ENCODE measurements around the gene FMN1.

Gene FMN1

DNA sequence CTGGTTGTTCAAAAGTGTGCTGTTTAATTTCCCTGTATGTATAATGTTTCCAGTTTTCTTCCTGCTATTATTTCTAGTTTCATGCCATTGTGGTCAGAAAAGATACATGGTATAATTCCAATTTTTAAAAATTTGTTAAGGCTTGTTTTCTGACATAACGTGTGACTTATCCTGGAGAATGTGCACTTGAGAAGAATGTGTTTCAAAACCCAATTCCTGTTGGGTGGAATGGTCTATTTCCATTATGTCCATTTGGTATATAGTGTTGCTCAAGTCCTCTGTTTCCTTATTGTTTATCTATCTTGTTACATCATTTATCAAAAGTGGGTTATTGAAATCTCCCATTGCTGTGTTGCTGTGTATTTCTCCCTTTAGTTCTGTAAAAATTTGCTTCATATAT, 261.3 kb downstream of the FMN1 start:
- DNase-seq (ENCODE audit: low spot score): no peak

DNA sequence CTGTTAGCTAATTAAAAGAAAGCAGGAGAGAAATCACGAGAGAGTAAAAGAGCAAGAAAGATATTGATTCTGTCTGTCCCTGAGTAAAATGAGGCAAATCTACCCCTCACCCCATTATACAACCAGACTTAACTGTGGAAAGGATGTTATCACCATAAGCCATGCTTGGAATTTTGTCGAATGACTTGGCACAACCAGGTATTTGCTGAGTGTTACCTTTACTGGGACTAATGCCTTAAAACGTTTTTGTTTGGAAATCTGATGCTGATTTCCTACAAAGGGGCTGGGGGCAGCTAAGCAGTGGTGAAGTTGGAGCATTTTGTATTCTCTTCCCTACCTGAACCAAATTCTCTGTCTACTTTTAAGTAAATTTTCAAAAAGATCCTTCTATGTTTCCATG, 265.6 kb downstream of the FMN1 start:
- DNase-seq (ENCODE audit: low spot score): no peak

DNA sequence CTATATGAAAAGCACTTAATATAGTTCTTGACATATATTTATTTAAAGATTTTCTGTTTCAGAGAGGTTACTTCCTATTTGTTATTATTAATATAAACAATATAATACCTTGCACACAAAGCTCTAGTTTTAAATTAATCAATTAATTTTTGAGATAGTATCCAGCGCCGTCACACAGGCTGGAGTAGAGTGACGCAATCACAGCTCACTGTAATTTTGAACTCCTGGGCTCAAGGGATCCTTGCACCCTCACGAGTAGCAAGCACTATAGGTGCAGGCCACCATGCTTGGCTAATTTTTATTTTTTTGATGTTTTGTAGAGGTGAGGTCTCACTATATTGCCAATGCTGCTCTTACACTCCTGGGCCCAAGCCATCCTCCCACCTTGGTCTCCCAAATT, 267.4 kb downstream of the FMN1 start:
- DNase-seq (ENCODE audit: low spot score): no peak

DNA sequence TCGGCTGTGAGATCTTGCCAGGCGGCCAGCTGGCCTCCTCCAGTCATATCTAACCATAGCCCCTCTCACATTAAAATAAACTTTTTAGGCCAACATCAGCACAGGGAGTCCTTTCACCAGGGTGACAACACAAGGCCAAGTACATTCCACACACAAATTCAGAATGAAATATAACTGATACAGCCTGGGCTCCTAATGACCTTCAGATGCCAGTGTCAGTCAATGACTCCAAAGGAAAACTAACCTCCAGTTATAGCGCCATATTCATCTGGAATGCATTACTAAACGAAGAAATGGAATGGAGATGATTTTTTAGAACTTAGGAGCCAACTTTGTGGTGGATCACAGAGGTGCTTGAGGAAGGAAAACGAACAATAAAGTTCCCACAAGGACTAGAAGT, 271.3 kb downstream of the FMN1 start:
- no peak for DNase-seq (ENCODE audit: low spot score)

DNA sequence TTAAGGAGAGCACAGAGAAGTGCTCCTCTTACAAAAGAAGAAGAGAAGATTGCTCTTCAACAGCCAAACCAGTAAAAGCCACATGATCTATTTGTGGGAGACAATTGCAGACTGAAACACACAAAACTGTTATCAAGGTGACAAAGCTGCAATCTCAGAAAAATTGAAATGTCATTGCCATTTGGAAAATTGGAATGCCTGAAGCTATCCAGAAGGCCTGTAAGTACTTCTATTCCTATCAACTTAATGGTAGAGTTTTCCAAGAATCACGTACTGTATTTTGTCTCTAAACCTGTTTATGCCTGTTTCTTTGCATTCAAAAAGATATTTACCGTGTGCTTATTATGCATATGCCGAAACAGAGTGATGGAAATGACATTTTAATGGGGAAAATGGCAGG, 272.0 kb downstream of the FMN1 start:
- no peak for DNase-seq (ENCODE audit: low spot score)

DNA sequence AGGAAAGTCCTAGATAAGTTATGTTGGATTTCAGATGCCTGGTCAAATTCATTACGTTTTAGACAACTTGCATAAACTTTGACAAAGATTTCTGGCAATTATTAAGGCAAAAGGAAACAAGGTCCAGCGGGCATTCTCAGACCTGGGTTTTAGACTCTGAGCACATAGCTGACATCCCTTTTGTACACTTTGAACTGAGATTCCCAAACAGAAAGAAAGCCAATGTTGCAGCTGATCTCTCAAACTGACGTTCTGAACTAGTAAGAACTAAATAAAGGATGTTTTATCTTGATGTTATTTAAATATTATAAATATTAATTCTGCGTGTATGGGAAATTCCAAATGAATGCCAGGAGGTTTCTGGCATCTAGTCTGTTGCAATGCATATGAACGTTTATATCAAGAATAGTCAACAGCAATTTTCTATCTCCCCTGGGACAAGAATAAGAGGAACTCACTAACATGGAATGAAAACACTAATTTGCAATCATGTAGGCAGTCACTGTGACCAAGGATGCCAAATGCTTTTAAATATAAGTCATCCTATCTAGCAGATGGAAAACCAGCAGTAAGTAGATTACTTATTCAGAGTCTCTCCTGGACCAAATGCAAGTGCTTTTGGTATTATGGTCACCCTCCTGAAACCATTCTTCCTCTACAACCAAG, 274.6 kb downstream of the FMN1 start:
- DNase-seq (ENCODE audit: low spot score): no peak

DNA sequence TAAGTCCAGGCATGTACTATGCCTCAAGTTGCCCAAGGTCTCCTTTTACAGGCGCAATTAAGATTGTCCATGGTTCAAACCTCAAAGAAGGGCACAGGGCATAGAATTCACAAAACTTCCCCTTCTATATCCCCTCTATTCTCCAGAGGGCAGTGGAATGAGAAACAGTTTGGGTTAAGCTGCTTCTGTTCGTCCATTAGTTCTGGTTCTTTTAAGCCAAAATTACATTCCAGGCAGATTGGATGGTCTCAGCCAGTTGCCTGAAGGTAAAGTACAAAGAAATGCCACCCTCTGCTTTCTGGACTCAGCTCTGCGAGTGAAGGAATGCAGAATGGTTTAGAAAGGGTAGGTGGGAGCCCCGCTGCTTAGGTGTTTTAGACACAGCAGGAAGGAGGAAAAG, 276.0 kb downstream of the FMN1 start:
- no peak for DNase-seq (ENCODE audit: low spot score)

DNA sequence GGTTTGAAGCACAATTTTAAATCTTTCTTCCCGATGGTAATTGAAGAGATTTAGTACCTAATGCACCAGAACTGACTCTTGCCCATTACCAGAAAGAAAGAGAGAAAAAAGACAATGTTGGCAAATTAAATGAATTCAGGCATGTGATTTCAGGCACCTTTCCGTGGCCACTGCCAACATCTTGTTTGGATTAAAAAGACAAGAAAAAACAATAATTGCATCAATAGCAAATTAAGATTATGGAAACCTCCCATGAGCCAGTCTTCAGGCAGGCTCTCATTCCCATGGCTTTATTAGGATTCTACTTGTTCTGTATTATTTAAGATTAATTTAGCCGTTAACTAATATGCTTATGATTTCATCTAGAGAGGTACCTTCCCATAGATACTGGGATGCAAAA, 283.7 kb downstream of the FMN1 start:
- no peak for DNase-seq (ENCODE audit: low spot score)

DNA sequence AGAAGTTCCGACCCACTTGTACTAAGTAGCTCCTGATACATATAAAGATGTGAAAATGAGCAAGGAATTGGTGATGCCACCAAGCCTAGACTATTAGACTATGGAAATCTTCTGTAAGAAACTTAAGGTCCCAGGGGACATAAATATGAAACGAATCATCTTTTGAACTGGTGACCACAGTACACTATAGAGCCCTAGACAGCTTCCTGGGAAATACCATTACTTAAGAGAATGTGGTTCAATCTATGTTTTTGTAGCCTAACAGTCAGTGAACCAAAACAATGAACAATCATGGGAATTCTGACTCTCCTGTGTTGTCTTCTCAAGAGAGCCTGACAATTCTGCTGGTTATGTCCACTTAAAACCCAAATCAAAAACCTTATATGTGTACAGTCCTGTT, 285.1 kb downstream of the FMN1 start:
- no peak for DNase-seq (ENCODE audit: low spot score)

DNA sequence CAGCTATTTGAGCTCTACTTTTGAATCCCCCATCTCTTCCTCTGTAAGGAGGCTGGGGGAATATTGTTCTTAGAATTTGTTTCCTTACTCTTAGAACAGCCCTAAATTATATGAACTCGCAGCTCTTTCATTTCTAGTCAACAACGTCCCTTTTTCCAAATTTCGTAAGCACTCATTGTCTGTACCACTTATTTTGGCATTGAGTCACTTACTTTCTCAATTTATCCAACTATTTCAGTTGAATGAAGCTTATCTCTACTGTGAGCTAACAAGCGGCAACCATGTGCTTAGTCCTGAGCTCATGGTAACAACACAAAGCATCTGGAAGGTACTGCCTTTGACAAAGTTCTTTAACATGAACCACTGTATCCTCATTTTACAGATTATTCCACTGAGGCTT, 285.6 kb downstream of the FMN1 start:
- DNase-seq (ENCODE audit: low spot score): no peak

DNA sequence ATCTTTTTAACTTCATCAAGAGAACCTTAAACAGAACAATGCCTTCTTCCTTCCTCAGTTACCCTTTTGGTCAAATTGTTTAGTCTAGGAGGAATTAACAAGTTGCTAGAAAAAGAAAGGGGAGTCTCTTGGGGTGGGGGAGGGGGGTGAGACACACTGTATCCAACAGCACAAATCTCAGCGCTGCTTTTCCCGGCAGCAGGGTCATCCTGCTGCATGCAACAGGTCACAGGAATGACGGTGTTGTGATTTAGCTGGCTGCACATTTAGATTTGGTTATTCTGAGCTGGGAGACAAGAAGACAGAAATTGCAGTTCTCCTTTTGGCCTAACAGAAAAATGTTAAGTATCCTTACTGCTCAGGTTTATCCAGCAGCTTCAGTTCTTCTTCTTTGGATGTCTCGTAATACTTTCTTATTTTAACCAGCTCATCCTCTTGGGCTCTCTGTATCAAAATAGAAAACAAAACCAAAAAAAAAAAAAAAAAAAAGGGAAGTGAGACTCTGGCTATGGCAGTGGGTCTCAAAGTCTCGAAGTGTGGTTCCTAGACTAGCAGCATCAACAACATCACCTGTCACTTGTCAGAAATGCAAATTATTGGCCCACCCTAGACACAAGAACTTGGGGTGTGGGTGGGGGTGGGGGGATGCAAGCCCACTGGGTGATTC, 286.2 kb downstream of the FMN1 start:
- DNase-seq (ENCODE audit: low spot score): no peak

DNA sequence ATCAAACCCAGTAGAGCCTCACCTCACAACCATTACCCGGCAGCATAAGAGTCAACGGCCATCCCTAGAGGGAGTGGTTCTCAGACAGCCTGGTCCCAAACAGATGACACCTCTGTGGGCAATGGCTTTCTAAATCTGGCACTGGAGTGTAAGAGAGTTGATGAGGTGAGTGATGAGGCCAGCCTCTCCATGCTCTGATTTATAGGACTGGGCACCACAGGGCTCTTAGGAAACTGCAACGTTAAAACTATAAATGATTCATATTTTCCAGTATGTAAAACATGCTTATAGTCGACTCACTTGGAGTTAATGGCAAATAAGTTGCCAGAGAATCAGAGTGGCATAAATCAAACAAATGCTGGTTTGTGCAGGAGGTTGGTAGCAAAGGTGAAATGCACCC, 289.0 kb downstream of the FMN1 start:
- DNase-seq (ENCODE audit: low spot score): no peak

DNA sequence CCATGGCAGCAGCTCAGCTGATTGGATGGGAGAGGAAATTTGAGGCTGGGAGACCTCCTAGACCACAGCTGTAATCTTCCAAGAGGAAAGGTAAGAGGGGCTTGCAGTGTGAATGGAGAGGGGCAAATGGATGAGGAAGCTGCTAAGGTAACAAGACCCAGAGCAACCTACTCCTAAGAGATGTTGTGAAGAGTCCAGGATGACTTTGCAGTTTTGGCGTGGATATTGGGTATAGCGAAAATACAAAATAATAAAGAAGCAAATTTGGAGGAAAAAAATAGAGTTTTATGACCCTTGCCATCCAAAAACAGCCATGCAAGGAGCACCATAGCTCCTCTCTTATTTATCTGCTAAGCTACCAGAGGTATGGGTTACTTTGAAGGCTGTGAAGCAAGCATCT, 290.1 kb downstream of the FMN1 start:
- DNase-seq (ENCODE audit: low spot score): no peak

DNA sequence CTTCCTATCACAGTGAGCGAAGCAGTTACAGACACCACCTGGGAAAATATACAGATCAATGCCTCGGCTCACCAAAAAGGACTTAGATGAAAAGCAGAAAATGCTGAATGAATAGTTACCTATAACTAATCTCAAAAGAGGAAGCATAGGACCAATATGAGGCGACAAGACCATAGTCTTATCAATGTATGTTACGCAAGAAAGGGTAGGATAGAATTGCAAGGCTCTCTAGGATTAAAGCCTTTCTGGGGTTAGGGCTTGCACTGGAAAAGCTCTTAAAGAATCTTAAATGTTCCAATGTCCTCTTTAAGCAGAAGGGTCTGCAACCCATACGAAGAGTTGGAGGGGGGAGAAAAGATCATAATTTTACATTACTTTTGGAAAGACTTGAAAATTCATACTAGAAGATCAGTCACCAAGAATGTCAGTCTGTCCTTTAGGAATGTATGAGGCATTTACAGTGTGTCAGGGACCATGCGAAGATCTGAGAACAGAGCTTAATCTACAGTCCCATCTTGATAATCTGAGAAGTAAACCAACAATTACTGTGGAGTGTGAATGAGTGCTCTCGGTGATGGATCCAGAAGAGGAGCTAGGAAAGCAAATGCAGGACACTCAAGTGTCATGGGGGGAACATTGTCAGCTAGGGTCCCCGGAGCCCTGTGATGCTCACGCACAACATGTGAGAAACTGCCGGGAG, 290.8 kb downstream of the FMN1 start:
- DNase-seq (ENCODE audit: low spot score): no peak

DNA sequence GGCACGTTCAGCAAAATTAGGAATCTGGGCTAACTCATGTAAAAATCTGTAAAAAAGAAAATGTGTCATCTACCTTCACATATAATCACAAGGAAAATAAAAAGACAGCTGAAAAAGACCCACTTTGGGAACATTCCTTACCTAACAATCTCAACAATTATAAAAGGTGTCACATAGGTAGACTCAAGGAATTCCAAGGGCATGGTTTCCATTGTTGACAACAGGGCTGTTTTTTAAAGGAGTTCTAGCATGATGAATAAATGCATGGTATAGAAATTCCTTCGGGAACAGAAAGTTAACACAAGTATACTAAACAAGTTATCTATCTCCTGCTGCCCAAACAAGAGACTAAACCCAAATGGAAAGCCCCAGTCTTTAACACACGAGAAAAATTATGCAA, 292.5 kb downstream of the FMN1 start:
- DNase-seq (ENCODE audit: low spot score): no peak

DNA sequence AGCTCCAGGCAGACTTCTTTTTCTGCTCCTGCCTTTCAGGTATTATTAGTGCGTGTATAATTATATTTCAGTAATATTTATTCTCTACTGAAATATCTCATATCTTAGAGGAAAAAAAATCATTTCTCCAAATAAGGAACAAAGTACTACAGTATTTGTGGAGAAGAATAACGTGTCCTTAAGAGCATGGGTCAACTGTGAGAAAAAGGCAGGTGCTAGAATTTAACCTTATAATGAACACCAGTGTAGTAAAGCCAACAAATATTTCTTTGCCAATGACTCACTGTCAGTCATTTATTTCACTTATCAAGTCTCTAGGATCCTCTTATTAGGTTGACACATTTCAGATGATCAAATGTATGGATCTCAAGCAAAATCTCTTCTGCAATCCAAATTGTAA, 293.3 kb downstream of the FMN1 start:
- no peak for DNase-seq (ENCODE audit: low spot score)

DNA sequence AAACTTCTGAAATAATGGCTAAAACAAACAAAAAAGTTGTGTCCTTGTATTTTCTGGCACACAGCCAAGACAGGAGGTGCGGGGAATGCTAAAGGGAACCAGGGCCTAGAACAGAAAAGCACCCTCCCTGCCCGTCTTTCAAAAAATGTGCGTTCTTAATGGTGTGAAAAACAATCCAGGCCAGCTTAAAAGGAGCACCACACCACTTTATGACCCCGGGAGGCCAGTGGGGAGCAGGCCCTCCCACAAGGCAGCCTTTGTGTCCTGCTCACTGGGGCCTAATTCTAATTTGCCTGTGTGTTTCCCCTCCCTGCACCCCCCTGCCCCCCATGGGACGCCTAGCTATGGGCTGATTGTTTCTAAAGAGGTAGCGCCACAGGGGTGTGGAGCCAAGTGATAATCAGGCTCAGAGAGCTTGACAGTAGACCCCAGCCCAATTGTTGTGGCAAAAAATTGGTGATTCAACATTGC, 295.4 kb downstream of the FMN1 start:
- no peak for DNase-seq (ENCODE audit: low spot score)

DNA sequence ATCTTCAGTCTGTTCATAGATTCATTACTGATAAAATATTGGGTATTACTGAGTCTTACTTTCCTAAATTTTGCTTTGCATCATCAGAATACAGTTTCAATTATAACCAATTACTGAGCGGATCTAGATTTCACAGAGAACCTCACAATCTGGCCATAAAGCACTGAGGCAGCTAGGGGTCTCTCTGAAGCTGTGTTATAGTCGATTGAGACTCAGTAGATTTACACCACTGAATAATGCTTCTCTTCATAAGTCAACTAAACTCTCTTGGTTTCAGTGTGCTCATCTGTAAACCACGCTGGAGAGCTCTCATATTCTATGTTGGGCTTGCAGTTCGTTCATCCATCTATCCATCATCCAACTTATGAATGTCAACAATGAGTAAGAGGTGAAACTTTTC, 296.1 kb downstream of the FMN1 start:
- DNase-seq (ENCODE audit: low spot score): no peak

DNA sequence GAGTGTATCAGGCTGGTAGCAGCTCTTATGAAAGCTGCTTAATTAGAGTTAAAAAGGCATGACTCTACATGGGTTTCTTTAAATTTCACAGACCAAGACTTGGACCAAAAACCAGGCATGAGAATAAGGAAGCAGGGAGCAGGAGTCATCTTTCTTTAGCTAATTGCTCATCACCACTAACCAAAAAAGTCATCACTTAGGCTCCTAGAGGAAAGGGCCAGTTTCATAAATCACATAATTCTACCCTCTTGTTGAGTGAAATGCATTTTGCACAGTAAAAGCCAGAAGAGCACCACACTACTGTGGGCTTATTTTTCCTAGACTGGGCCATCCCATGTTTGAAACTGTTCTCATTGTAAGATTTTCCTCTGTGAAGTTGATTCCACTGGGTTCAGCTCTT, 301.1 kb downstream of the FMN1 start:
- no peak for DNase-seq (ENCODE audit: low spot score)

DNA sequence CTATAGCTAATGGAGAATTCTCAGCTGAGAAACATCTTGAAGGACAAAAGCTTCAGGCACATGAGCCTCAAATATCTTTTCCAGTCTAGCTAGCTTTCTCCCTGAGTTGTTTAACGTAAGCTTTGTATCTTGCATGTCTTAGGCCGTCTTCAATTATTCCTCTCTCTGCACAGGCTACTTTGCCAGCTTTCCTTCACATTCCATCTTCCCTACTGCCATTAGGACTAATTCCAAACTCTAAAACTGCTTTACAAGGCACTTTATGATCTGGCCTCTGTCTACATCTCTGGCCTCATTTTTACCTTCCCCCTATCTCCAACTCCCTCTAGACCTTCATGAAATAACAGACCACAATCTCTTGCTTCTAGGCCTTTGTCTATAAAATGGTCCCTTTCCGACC, 305.3 kb downstream of the FMN1 start:
- DNase-seq (ENCODE audit: low spot score): no peak

DNA sequence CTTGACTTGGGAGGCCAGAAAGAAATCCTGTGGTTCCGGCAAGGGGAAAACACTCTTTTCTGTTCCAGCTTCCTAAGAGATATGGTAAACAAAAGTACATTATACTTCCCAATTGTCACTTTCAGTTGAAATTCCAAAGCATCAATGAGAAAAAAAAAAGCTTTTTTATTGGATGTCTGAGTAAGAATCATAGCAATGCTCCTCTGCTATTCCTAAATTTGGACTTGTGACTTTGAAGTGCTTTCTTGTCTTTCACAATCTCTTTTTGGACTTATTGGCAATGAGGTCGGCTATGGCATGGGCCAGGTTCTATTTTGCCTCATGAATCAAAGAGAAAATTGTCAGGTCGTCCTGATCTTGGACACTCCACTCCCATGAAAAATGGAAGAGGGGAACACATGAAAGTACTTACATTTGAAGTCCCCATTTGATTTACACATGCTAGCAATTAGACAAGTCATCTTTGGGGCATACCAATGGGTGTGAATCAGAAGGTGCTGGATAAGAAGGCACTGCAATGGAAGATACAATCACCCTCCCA, 306.2 kb downstream of the FMN1 start:
- no peak for DNase-seq (ENCODE audit: low spot score)

DNA sequence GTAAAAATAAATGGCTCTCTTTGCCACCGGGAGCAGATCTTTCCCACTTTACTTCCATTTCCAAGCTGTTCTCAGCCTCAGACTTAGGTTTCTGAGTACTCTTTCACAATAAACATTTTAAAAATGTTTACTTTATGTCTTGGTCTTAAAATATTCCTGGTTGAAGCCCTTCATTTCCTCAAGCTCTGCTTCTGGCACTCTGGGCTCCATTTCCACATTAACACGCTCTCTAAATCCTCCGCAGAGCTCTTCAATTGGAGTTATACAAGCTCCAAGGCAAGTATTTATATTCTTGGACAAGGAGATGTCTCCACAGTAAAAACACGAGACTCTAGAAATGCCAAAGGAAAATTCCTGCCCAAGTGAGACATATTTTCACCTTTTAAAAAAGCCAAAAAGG, 307.4 kb downstream of the FMN1 start:
- DNase-seq (ENCODE audit: low spot score): no peak

DNA sequence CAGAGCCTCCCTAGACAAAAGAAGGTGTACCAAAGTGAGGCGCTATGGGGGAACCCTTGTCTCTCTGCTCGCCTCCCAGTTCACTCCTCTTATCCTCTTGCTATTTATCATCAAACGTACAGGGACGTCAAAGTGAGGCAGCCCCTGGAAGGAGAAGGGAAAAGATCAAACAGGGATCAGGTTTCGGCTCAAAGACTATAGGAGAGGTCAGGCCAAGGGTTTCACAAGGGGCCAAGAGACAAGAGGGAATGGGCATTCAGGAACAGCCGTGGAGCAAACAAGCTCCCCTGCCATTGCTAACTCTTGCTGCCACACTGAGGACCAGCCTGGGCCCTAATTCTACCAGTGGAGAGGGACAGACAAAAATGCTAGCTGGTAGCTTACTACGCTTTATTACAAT, 308.1 kb downstream of the FMN1 start:
- DNase-seq (ENCODE audit: low spot score): no peak
